Measurements from ENCODE around the gene BCAR1.
A peak's percentile ranks its signal among the peaks of the same experiment; 100 is the strongest.
"Not testable (repeated sequence)": the region's sequence is repeated elsewhere in the genome, so short reads cannot be mapped to it uniquely, and the experiment has no call there.

Gene BCAR1

GRCh38 chr16:75273054-75273925 lies 21.9 kb upstream of the BCAR1 start:
- ChIA-PET POLR2A (ENCODE audit: low non-redundant PET) (no interaction called here), CTCF (interaction anchor here (0.6 to 0.7 kb wide), 2 partner anchors 18 to 19 kb away, joined by 3 to 5 read pairs; no protein-coding TSS in a partner anchor)
- DNase-seq (ENCODE audit: low spot score) = no peak
- no peak for TF ChIP-seq CTCF (conservative IDR thresholded peaks at IDR 0.05; ENCODE audit: low read depth)
- peak overlapping the region; percentile 58 for H3K27ac ChIP-seq

- POLR2A ChIA-PET (ENCODE audit: low non-redundant PET); DNase-seq (ENCODE audit: low spot score): not testable (repeated sequence)
- CTCF ChIA-PET = interaction anchor here (0.6 kb wide), 3 partner anchors 20 to 36 kb away, joined by 3 to 7 read pairs (median 5); no protein-coding TSS in a partner anchor
- H3K27ac ChIP-seq = peak overlapping the region; percentile 58
Observed at GRCh38 chr16:75272629-75273028, 21.2 kb upstream of the BCAR1 start.

- ChIA-PET CTCF (interaction anchor here (0.5 to 0.7 kb wide), 4 partner anchors 31 to 493 kb away, joined by 3 to 7 read pairs (median 4); no protein-coding TSS in a partner anchor), POLR2A (ENCODE audit: low non-redundant PET) (no interaction called here)
- no peak for TF ChIP-seq CTCF (conservative IDR thresholded peaks at IDR 0.05; ENCODE audit: low read depth)
- no peak for DNase-seq (ENCODE audit: low spot score)
- H3K27ac ChIP-seq = peak overlapping the region; percentile 28
Observed at GRCh38 chr16:75272097-75272551, 20.7 kb upstream of the BCAR1 start.

GRCh38 chr16:75271441-75272096 lies 20.1 kb upstream of the BCAR1 start:
- CTCF ChIA-PET = interaction anchor here (0.5 to 0.7 kb wide), 2 partner anchors 416 to 492 kb away, joined by 3 to 4 read pairs; no protein-coding TSS in a partner anchor
- POLR2A ChIA-PET (ENCODE audit: low non-redundant PET) = no interaction called here
- DNase-seq (ENCODE audit: low spot score) = no peak
- H3K27ac ChIP-seq = peak overlapping the region; percentile 28
- TF ChIP-seq CTCF (conservative IDR thresholded peaks at IDR 0.05; ENCODE audit: low read depth) = no peak

GRCh38 chr16:75269358-75269757 lies 17.9 kb upstream of the BCAR1 start:
- DNase-seq (ENCODE audit: low spot score); POLR2A ChIA-PET (ENCODE audit: low non-redundant PET); H3K27ac ChIP-seq: not testable (repeated sequence)
- CTCF ChIA-PET = interaction anchor here (0.7 kb wide), 1 partner anchor 20 kb away, joined by 3 read pairs; no protein-coding TSS in a partner anchor

GRCh38 chr16:75267631-75268264 lies 16.3 kb upstream of the BCAR1 start:
- peak; percentile 95 for DNase-seq (ENCODE audit: low spot score)
- CTCF ChIA-PET = no interaction called here
- POLR2A ChIA-PET (ENCODE audit: low non-redundant PET) = no interaction called here
- peak overlapping the region; percentile 91 for H3K27ac ChIP-seq
- TF ChIP-seq CTCF (conservative IDR thresholded peaks at IDR 0.05; ENCODE audit: low read depth) = no peak

Data from RWPE1 (cell line).